Skeletal muscle satellite cell (primary cell): ENCODE data around the gene CHD9.

ENCODE experiments used
- H3K27me3 ChIP-seq: 2 replicates; pipeline ENCODE4 v1.7.0; 2013; ENCODE audit warnings: low read length; ENCODE audit not compliant: control insufficient read depth, insufficient read depth
- H3K36me3 ChIP-seq: 2 replicates; pipeline ENCODE4 v1.7.0; 2013; ENCODE audit warnings: mild to moderate bottlenecking, control low read depth, low read length; ENCODE audit not compliant: insufficient read depth
- H3K4me1 ChIP-seq: 2 replicates; pipeline ENCODE4 v1.7.0; 2013; ENCODE audit warnings: low read length; ENCODE audit not compliant: control insufficient read depth, insufficient read depth
- H3K4me2 ChIP-seq: 2 replicates; pipeline ENCODE4 v1.7.0; 2013; ENCODE audit warnings: mild to moderate bottlenecking, low read length
- H3K4me3 ChIP-seq: 2 replicates; pipeline ENCODE4 v1.7.0; 2013; ENCODE audit warnings: low read length
- H3K9ac ChIP-seq: 2 replicates; pipeline ENCODE4 v1.7.0; 2013; ENCODE audit warnings: mild to moderate bottlenecking, low read depth, low read length, moderate library complexity
- H3K9me3 ChIP-seq: replicated peaks from 2 replicates; pipeline ENCODE4 v1.7.0; 2013; ENCODE audit warnings: mild to moderate bottlenecking, control low read depth, low read length

Gene CHD9

DNA sequence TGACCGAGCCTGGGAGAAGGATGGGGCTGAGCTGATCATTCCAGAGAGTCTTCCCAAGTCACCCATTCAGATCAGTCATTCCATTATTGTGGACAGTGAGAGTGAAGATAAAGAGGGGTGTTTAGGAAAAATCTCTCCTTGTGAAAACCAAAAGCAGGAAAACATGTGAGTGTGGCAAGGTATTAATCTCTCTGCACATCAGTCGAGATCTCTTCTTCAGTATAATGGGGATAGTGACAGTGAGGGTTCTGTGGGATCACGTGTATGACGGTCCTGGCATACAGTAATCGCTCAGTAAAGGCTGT is 35.4 kb downstream of the CHD9 start:
- no peaks in the 10 kb centered on the region for H3K27me3 ChIP-seq
- peaks cover 63% of the 10 kb centered on the region for H3K4me1 ChIP-seq
- peak overlapping the region; percentile 51 for H3K4me3 ChIP-seq
- H3K4me2 ChIP-seq, result peak overlapping the region; percentile 76
- no peaks in the 10 kb centered on the region for H3K9me3 ChIP-seq
- no peaks in the 10 kb centered on the region for H3K36me3 ChIP-seq
- peak overlapping the region; percentile 72 for H3K9ac ChIP-seq

- Histone ChIP-seq H3K9me3 (no peaks in the 10 kb centered on the region), H3K36me3 (no peaks in the 10 kb centered on the region), H3K9ac (peak overlapping the region; percentile 72), H3K4me1 (peaks cover 57% of the 10 kb centered on the region), H3K27me3 (no peaks in the 10 kb centered on the region), H3K4me2 (peak overlapping the region; percentile 76), H3K4me3 (peak overlapping the region; percentile 51)
Observed at GRCh38 chr16:53090591-53091411, 36.0 kb downstream of the CHD9 start.

GRCh38 chr16:53091466-53092211 is 36.8 kb downstream of the CHD9 start:
- Histone ChIP-seq H3K9ac (peak overlapping the region; percentile 72), H3K4me3 (peak overlapping the region; percentile 51), H3K4me1 (peaks cover 52% of the 10 kb centered on the region)

GRCh38 chr16:53092284-53092683 is 37.5 kb downstream of the CHD9 start:
- H3K4me1 ChIP-seq, result peaks cover 46% of the 10 kb centered on the region
- no peak overlapping the region for H3K9ac ChIP-seq
- no peaks in the 10 kb centered on the region for H3K27me3 ChIP-seq
- no peaks in the 10 kb centered on the region for H3K9me3 ChIP-seq
- peak overlapping the region; percentile 76 for H3K4me2 ChIP-seq
- H3K36me3 ChIP-seq, result no peaks in the 10 kb centered on the region
- no peak overlapping the region for H3K4me3 ChIP-seq

More at GRCh38 chr16:53091466-53092211, 36.8 kb downstream of the CHD9 start:
- Histone ChIP-seq H3K9me3 (no peaks in the 10 kb centered on the region), H3K27me3 (no peaks in the 10 kb centered on the region), H3K4me2 (peak overlapping the region; percentile 76), H3K36me3 (no peaks in the 10 kb centered on the region)

GRCh38 chr16:53093162-53093744 is 38.5 kb downstream of the CHD9 start:
- Histone ChIP-seq H3K27me3 (no peaks in the 10 kb centered on the region), H3K4me1 (peaks cover 52% of the 10 kb centered on the region), H3K36me3 (no peaks in the 10 kb centered on the region), H3K4me3 (no peak overlapping the region), H3K9ac (no peak overlapping the region), H3K9me3 (no peaks in the 10 kb centered on the region), H3K4me2 (no peak overlapping the region)

DNA sequence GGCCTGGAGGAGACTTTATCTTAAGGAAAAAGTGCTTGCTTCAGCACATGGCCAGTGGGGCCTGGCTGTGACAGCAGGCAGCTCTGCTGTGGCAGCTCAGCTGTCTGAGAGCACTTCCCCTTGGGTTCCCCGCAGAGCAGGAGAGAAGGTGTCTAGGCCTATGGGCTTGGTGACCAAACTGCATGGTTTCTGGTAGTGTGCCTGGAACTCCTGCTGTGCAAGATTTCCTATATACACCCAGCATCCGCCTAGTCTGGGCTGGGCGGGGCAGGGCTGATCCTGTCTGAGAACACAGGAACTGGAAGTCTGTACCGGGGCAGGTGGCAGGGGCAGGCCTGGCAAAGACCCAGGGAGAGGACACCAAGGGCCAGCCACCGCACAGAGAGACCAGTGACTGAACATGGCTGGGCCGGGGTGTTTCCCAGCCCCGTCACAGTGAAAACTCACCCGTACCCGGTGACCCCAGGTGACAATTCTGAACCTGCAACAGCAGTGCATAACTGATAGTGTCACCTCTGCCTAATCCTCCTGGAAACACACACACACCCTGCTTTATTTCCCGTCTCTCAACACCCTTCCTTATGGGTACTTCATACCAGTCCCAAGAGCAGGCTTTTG is 39.3 kb downstream of the CHD9 start:
- no peak overlapping the region for H3K4me3 ChIP-seq
- no peaks in the 10 kb centered on the region for H3K9me3 ChIP-seq
- no peak overlapping the region for H3K4me2 ChIP-seq
- H3K4me1 ChIP-seq, result peaks cover 61% of the 10 kb centered on the region
- no peak overlapping the region for H3K9ac ChIP-seq
- H3K36me3 ChIP-seq, result no peaks in the 10 kb centered on the region
- no peaks in the 10 kb centered on the region for H3K27me3 ChIP-seq

DNA sequence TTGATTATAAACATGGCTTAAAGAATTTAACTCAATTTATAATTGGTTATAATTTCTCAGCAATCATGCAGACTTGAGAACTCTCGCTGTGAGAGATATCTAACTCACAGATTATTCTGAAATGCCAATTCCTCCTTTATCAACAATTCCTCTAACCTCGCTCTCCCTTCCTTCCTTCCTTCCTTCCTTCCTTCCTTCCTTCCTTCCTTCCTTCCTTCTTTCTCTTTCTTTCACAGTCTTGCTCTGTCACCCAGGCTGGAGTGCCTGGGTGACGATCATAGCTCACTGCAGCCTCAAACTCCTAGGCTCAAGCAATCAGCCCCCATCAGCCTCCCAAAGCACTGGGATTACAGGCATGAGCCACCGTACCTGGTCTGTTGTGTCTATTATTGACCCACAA is 42.4 kb downstream of the CHD9 start:
- Histone ChIP-seq H3K27me3 (no peaks in the 10 kb centered on the region), H3K4me2 (no peak overlapping the region), H3K4me3 (no peak overlapping the region), H3K9ac (no peak overlapping the region), H3K36me3 (no peaks in the 10 kb centered on the region), H3K9me3 (no peaks in the 10 kb centered on the region), H3K4me1 (peaks cover 45% of the 10 kb centered on the region)

DNA sequence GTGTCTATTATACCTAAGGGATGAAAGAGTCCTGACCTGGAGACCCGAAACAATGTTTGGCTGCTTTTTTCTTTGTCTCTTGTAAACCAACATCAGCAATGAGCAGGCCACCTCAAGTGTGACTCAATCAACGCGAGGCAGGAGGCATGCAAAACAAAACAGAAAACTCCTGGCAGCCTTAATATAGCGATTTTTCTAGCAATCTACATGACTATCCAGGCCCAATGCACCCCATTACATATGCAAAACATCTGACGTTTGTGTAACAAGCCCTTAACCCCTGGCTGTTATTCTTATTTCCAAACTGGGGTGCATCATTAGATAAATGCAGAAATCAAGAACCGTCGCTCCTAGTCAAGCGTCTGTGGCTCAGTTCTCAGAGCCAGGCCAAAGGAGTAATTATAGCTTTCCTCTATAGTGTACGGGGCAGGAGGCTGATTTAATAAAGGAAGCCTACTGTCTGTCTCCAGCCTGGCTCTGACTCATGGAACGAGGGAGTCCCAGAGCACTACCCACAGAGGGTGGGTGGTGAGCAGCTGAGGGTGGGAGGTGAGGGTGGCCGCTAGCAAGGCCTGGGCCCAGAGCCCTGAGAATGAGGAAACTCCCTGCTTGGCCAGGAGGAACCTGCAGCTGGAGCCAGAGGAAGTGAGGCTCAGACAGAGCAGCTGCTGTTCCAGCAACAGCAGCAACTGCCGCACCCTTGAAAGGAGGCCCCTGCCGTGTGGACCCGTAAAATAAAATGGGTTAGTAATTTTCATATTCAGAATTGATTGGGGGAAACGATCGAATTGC is 43.9 kb downstream of the CHD9 start:
- peak overlapping the region; percentile 67 for H3K4me3 ChIP-seq
- peak overlapping the region; percentile 82 for H3K9ac ChIP-seq
- H3K9me3 ChIP-seq, result no peaks in the 10 kb centered on the region
- peaks cover 40% of the 10 kb centered on the region for H3K4me1 ChIP-seq
- peak overlapping the region; percentile 88 for H3K4me2 ChIP-seq
- H3K27me3 ChIP-seq, result no peaks in the 10 kb centered on the region
- H3K36me3 ChIP-seq, result no peaks in the 10 kb centered on the region

- no peaks in the 10 kb centered on the region for H3K27me3 ChIP-seq
Observed at GRCh38 chr16:53099318-53100130, 44.7 kb downstream of the CHD9 start.

DNA sequence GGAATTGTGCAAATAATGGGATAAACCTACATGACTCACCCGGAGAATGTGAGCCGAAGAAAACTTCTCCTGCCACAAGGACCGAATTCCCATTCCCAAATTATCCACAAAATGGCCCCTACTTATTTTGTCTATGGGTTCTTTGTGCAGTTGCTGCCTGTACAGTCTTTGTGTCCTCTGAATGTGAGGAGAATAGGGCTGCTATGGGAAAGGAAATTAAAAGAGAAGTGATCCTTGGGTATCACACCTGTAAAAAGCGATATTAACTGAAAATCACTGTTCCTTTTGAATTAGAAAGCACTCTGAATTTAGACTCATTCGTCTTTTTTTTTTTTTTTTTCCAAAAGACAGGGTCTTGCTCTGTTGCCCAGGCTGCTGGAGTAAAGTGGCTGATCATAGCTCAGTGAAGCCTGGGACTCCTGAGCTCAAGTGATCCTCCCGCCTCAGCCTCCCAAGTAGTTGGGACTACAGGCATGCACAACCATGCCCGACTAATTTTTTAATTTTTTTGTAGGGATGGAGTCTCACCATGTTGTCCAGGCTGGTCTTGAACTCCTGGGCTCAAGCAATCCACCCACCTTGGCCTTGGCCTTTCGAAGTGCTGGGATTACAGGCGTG is 45.4 kb downstream of the CHD9 start:
- H3K4me2 ChIP-seq, result peak overlapping the region; percentile 88
- H3K9ac ChIP-seq, result peak overlapping the region; percentile 82
- peaks cover 35% of the 10 kb centered on the region for H3K4me1 ChIP-seq

More at GRCh38 chr16:53099318-53100130, 44.7 kb downstream of the CHD9 start:
- no peaks in the 10 kb centered on the region for H3K36me3 ChIP-seq
- H3K4me2 ChIP-seq, result peak overlapping the region; percentile 88
- H3K9me3 ChIP-seq, result no peaks in the 10 kb centered on the region
- H3K4me1 ChIP-seq, result peaks cover 35% of the 10 kb centered on the region
- peak overlapping the region; percentile 67 for H3K4me3 ChIP-seq
- H3K9ac ChIP-seq, result peak overlapping the region; percentile 82

More for the DNA sequence above, 45.4 kb downstream of the CHD9 start:
- H3K9me3 ChIP-seq, result no peaks in the 10 kb centered on the region
- H3K36me3 ChIP-seq, result no peaks in the 10 kb centered on the region
- H3K27me3 ChIP-seq, result no peaks in the 10 kb centered on the region
- peak overlapping the region; percentile 67 for H3K4me3 ChIP-seq
